H1 (cell line): ENCODE results near the gene ECSIT. TPM values are rescaled to one million over a fixed set of nuclear protein-coding genes. Genes with fewer than 3 reads are reported as not detected.

Experiments
- CTCF ChIA-PET: fragments of 300-600 bp; sonication (Branson Sonifier 250); formaldehyde crosslinking; loops from one replicate; lab custom pipeline; 2021; ENCODE audit not compliant: partially characterized antibody; lab: Charles Lee
- POLR2A ChIA-PET: fragments of 300-600 bp; sonication (Branson Sonifier 250); formaldehyde crosslinking; loops from one replicate; lab custom pipeline; 2021; ENCODE audit warnings: inconsistent platforms; ENCODE audit not compliant: partially characterized antibody; lab: Charles Lee
- DNase-seq, 2 experiments: peaks; one replicate each; pipeline versions ENCODE4 v3.0.0 to v3.0.0-alpha.2; 2010 to 2022; ENCODE audit warnings: low spot score in 2 of 2, low read depth in 1 of 2, mixed read lengths in 1 of 2
- FAIRE-seq: peaks from 2 replicates; lab custom pipeline; 2011; peaks lifted over from hg19 to GRCh38; lab: Jason Lieb, UNC
- H2AFZ ChIP-seq: 2 replicates; pipeline ENCODE4 v1.8.1; 2012; ENCODE audit warnings: low read length, inconsistent platforms
- H2AK5ac ChIP-seq: 2 replicates; pipeline ENCODE4 v1.6.1; 2013; ENCODE audit warnings: low read depth, low read length
- H2BK120ac ChIP-seq: replicated peaks from 2 replicates; pipeline ENCODE3; 2013; ENCODE audit warnings: low read depth, low read length, inconsistent platforms
- H2BK12ac ChIP-seq: 2 replicates; pipeline ENCODE4 v1.6.1; 2013; ENCODE audit warnings: low read depth, low read length
- H2BK15ac ChIP-seq: 2 replicates; pipeline ENCODE4 v1.6.1; 2013; ENCODE audit warnings: low read length
- H2BK20ac ChIP-seq: 2 replicates; pipeline ENCODE4 v1.6.1; 2013; ENCODE audit warnings: low read length
- H2BK5ac ChIP-seq: 2 replicates; pipeline ENCODE4 v1.6.1; 2013; ENCODE audit warnings: low read depth, low read length
- H3K14ac ChIP-seq: 2 replicates; pipeline ENCODE4 v1.6.1; 2013; ENCODE audit warnings: inconsistent platforms; ENCODE audit not compliant: insufficient read length
- H3K18ac ChIP-seq: 2 replicates; pipeline ENCODE4 v1.6.1; 2013; ENCODE audit warnings: low read length; ENCODE audit errors: extremely low read depth
- H3K23ac ChIP-seq: 2 replicates; pipeline ENCODE4 v1.6.1; 2013; ENCODE audit warnings: inconsistent platforms; ENCODE audit not compliant: insufficient read length
- H3K23me2 ChIP-seq: 2 replicates; pipeline ENCODE4 v1.6.1; 2013; ENCODE audit warnings: low read depth, low read length
- H3K27ac ChIP-seq: 2 replicates; pipeline ENCODE4 v1.6.1; 2011; ENCODE audit warnings: low read depth, low read length, inconsistent platforms
- H3K27me3 ChIP-seq, 4 experiments: replicated peaks in 1 of 4; 1 replicate in 1 of 4; 2 replicates in 3 of 4; pipeline versions ENCODE4 v1.6.1 to v1.8.1; 2011 to 2013; ENCODE audit warnings: low read length in 3 of 4, mild to moderate bottlenecking in 3 of 4, inconsistent platforms in 2 of 4, mixed read lengths in 2 of 4, moderate library complexity in 1 of 4; ENCODE audit not compliant: control insufficient read depth in 3 of 4, insufficient read depth in 3 of 4; ENCODE audit errors: extremely low read depth in 1 of 4
- H3K36me3 ChIP-seq, 4 experiments: 2 replicates each; pipeline versions ENCODE4 v1.6.1 to v1.8.1; 2011 to 2013; ENCODE audit warnings: mild to moderate bottlenecking in 4 of 4, low read length in 3 of 4, moderate library complexity in 2 of 4, control low read depth in 1 of 4, inconsistent platforms in 1 of 4; ENCODE audit not compliant: insufficient read depth in 4 of 4, control insufficient read depth in 2 of 4
- H3K4ac ChIP-seq: replicated peaks from 2 replicates; pipeline ENCODE3; 2013; ENCODE audit warnings: low read length, low read depth, mixed read lengths, inconsistent platforms; ENCODE audit not compliant: insufficient read length
- H3K4me1 ChIP-seq, 4 experiments: replicated peaks in 1 of 4; 1 replicate in 1 of 4; 2 replicates in 3 of 4; pipeline versions ENCODE4 v1.6.1 to v1.8.1; 2011 to 2013; ENCODE audit warnings: low read length in 3 of 4, inconsistent platforms in 2 of 4, mixed read lengths in 1 of 4; ENCODE audit not compliant: insufficient read depth in 4 of 4, control insufficient read depth in 3 of 4
- H3K4me2 ChIP-seq, 2 experiments: 2 replicates each; pipeline versions ENCODE4 v1.6.1 to v1.8.1; 2011 to 2013; ENCODE audit warnings: low read depth in 2 of 2, low read length in 2 of 2, control low read depth in 1 of 2, inconsistent platforms in 1 of 2, mild to moderate bottlenecking in 1 of 2; ENCODE audit not compliant: insufficient read depth in 1 of 2
- H3K4me3 ChIP-seq, 4 experiments: fragments of 200-600, 300-600 bp in 1 of 4; sonication (generic), shearing (Covaris generic), sonication (Bioruptor Twin) in 1 of 4; 2 replicates each; pipeline versions ENCODE4 v1.5.1 to v1.8.1; 2011 to 2016; ENCODE audit warnings: low read length in 4 of 4, low read depth in 3 of 4, control low read depth in 2 of 4, inconsistent platforms in 2 of 4, mild to moderate bottlenecking in 2 of 4, mixed read lengths in 1 of 4, moderate library complexity in 1 of 4; ENCODE audit not compliant: insufficient read depth in 2 of 4; ENCODE audit errors: extremely low read depth in 1 of 4
- H3K56ac ChIP-seq: replicated peaks from 2 replicates; pipeline ENCODE3; 2013; ENCODE audit warnings: low read depth, mild to moderate bottlenecking, mixed read lengths, low read length, inconsistent platforms; ENCODE audit not compliant: insufficient read length
- H3K79me1 ChIP-seq: 2 replicates; pipeline ENCODE4 v1.6.1; 2013; ENCODE audit warnings: low read depth, low read length, control low read depth
- H3K79me2 ChIP-seq, 2 experiments: 2 replicates each; pipeline versions ENCODE4 v1.6.1 to v1.8.1; 2012 to 2013; ENCODE audit warnings: low read length in 2 of 2, mild to moderate bottlenecking in 2 of 2, inconsistent platforms in 1 of 2; ENCODE audit not compliant: insufficient read depth in 2 of 2, control insufficient read depth in 1 of 2
- H3K9ac ChIP-seq, 4 experiments: replicated peaks in 1 of 4; 1 replicate in 1 of 4; 2 replicates in 3 of 4; pipeline versions ENCODE4 v1.6.1 to v1.8.1; 2011 to 2013; ENCODE audit warnings: low read depth in 3 of 4, low read length in 3 of 4, control low read depth in 2 of 4, mild to moderate bottlenecking in 2 of 4, moderate library complexity in 2 of 4, inconsistent platforms in 1 of 4; ENCODE audit errors: extremely low read depth in 1 of 4
- H3K9me3 ChIP-seq, 2 experiments: 2 replicates each; pipeline versions ENCODE4 v1.6.1 to v1.8.1; 2012 to 2013; ENCODE audit warnings: mild to moderate bottlenecking in 2 of 2, moderate library complexity in 2 of 2, control low read depth in 1 of 2, inconsistent platforms in 1 of 2, low read depth in 1 of 2, low read length in 1 of 2, mixed read lengths in 1 of 2; ENCODE audit not compliant: insufficient read depth in 2 of 2
- H4K20me1 ChIP-seq, 2 experiments: replicated peaks in 1 of 2; 2 replicates each; pipeline versions ENCODE3 to v1.8.1; 2011 to 2013; ENCODE audit warnings: inconsistent platforms in 2 of 2, low read length in 2 of 2, mild to moderate bottlenecking in 1 of 2; ENCODE audit not compliant: insufficient read depth in 2 of 2, control insufficient read depth in 1 of 2
- H4K5ac ChIP-seq: 2 replicates; pipeline ENCODE4 v1.6.1; 2013; ENCODE audit warnings: low read length, low read depth, mixed read lengths, inconsistent platforms; ENCODE audit not compliant: insufficient read length
- H4K8ac ChIP-seq: 2 replicates; pipeline ENCODE4 v1.8.0; 2013; ENCODE audit warnings: mild to moderate bottlenecking, moderate library complexity, low read length, inconsistent platforms; ENCODE audit not compliant: insufficient read depth; ENCODE audit errors: extremely low read depth
- H4K91ac ChIP-seq: replicated peaks from 2 replicates; pipeline ENCODE3; 2013; ENCODE audit warnings: low read length, mixed read lengths, inconsistent platforms; ENCODE audit not compliant: insufficient read length
- HDAC2 ChIP-seq, 2 experiments: fragments of 300-600 bp in 1 of 2; sonication (generic) in 1 of 2; IDR thresholded peaks; 2 replicates each; pipeline ENCODE4 v1.6.1; 2011 to 2012; ENCODE audit warnings: low read depth in 2 of 2, low read length in 2 of 2, mild to moderate bottlenecking in 2 of 2, moderate library complexity in 2 of 2, borderline replicate concordance in 1 of 2, inconsistent platforms in 1 of 2
- WGBS, 2 experiments: shearing (Covaris generic) in 1 of 2; methylation state at CpG; one replicate each; pipeline versions ENCODE4 v1.1.6 to v1.1.7; 2013 to 2015; ENCODE audit warnings: low lambda C conversion rate in 2 of 2, mixed read lengths in 2 of 2, inconsistent platforms in 1 of 2, low coverage in 1 of 2, missing lambda C conversion rate in 1 of 2; ENCODE audit not compliant: insufficient replicate concordance in 2 of 2, insufficient coverage in 1 of 2, insufficient read length in 1 of 2; ENCODE audit errors: extremely low coverage in 1 of 2, missing lambda C conversion rate in 1 of 2; 5-methylcytosine and 5-hydroxymethylcytosine counted together
- polyA plus RNA-seq, 7 experiments: library from polyadenylated mRNA; depleted of rRNA in 3 of 7; stranded (reverse) in 5 of 7; unstranded in 2 of 7; fragments of >200 nt in 5 of 7; fragments of 200-250 nt in 2 of 7; gene quantifications; 1 replicate in 5 of 7; 2 replicates in 1 of 7; 4 replicates in 1 of 7; pipeline versions ENCODE4 v1.2.1 to v1.2.3, GENCODE V29; 2011 to 2013; ENCODE audit warnings: missing spikeins in 2 of 7, mixed read lengths in 2 of 7
- total RNA-seq: library from RNA; stranded (reverse); fragmentation: NEBNext Ultra II Directional; extraction: Animal tissue kit (Norgen Biotek cat#: 25700); gene quantifications from 2 replicates; pipeline ENCODE4 v1.2.1, GENCODE V29; 2021

Gene ECSIT
- total and polyA plus RNA-seq, 2 of the 8 experiments (the other 6 are each of a cell fraction or from before 2014, with no cell fraction given) = 55.7 to 74.1 TPM

- Histone ChIP-seq H3K79me1 (no peaks in the 10 kb centered on the region), H3K14ac (no peak within 1 kb of the TSS), H2AFZ (0 out of 2 replicates have a peak within 1 kb of the TSS, but pooled peaks have one; percentile 36), H3K4ac (no peak within 1 kb of the TSS), H3K27ac (no peak within 1 kb of the TSS; the same call in 1 of the 2 replicates), H3K56ac (no peak within 1 kb of the TSS), H2BK120ac (no peak within 1 kb of the TSS), H2BK15ac (peak within 1 kb of the TSS; percentile 72), H4K20me1 (no peaks in the 10 kb centered on the region), H3K27me3 (no peaks in the 10 kb centered on the region; a peak in 1 of 7 replicates), H3K23me2 (peaks cover 7% of the 10 kb centered on the region; the same call in 1 of the 2 replicates), H3K79me2 (no peaks in the 10 kb centered on the region), H2BK20ac (no peak within 1 kb of the TSS), H2AK5ac (0 out of 2 replicates have a peak within 1 kb of the TSS, but pooled peaks have one; percentile 17), H3K4me3 (peak within 1 kb of the TSS; percentile 27 to 54 (median 42); a peak in 7 of 8 replicates), H4K91ac (peak within 1 kb of the TSS; percentile 80), H3K18ac (peak within 1 kb of the TSS; percentile 14; the same call in 1 of the 2 replicates), H3K9me3 (no peaks in the 10 kb centered on the region), H3K9ac (peak within 1 kb of the TSS in 2 of 4 experiments; percentile 20 to 52; a peak in 4 of 7 replicates), H4K8ac (0 out of 2 replicates have a peak within 1 kb of the TSS, but pooled peaks have one; percentile 52), H3K4me1 (peaks cover 4 to 20% (median 18%) of the 10 kb centered on the region in 4 experiments), H3K36me3 (no peaks in the 10 kb centered on the region), H3K4me2 (peak within 1 kb of the TSS; percentile 73 to 78), H2BK12ac (peak within 1 kb of the TSS; percentile 81), H2BK5ac (no peak within 1 kb of the TSS; the same call in 1 of the 2 replicates), H4K5ac (no peak within 1 kb of the TSS), H3K23ac (no peak within 1 kb of the TSS)
- ChIA-PET POLR2A (interaction anchor here (0.7 to 1.9 kb wide), 8 partner anchors 9 to 188 kb away, joined by 3 to 15 read pairs (median 4); partner anchors contain the start of genes ECSIT, ELOF1 and ZNF653), CTCF (interaction anchor here (0.8 to 2.3 kb wide), 8 partner anchors 9 to 158 kb away, joined by 3 to 9 read pairs (median 4); partner anchors contain the start of gene ECSIT)
- FAIRE-seq (no peak), DNase-seq (peak; percentile 76 to 83)
- WGBS, 2 experiments = 24% methylated on average over 21 of the region's 21 CpGs; no CpG with 5 or more reads in 1 of the 2 experiments
- TF ChIP-seq HDAC2 (IDR thresholded peaks at IDR 0.05; ENCODE audit: borderline replicate concordance in 1 of 2, low read depth in 2 of 2, low read length in 2 of 2) = peak in 1 of 2 experiments; percentile 48; a peak in 1 of 4 replicates
Observed at GRCh38 chr19:11538232-11539036, 9.5 kb upstream of the ECSIT start, which contains the start of gene CNN1. Gene CNN1 (plus strand): TSS chr19:11538851. CDS start chr19:11538928, 77 bp downstream.
